GM13976 (cell line): Measurements from ENCODE around the gene NDUFB8.

Experiments
- DNase-seq: peaks from one replicate; pipeline ENCODE4 v3.0.0; 2012; ENCODE audit warnings: low spot score
- in situ Hi-C: fragments of 300-500 bp; cut with MboI; formaldehyde crosslinking; loops from one replicate; pipeline ENCODE4 v1.12.0; 2022; ENCODE audit warnings: low sequenced_read_pairs, mixed read lengths, inconsistent platforms; ENCODE audit not compliant: unreplicated experiment
- TF ChIP-seq, protein P1 (sequence below): IDR thresholded peaks from 2 replicates; pipeline ENCODE4 v1.5.1; 2012; ENCODE audit warnings: borderline replicate concordance, mild to moderate bottlenecking; ENCODE audit not compliant: insufficient read depth; ENCODE audit errors: extremely low read depth, missing control alignments, control extremely low read depth

Gene NDUFB8

DNA sequence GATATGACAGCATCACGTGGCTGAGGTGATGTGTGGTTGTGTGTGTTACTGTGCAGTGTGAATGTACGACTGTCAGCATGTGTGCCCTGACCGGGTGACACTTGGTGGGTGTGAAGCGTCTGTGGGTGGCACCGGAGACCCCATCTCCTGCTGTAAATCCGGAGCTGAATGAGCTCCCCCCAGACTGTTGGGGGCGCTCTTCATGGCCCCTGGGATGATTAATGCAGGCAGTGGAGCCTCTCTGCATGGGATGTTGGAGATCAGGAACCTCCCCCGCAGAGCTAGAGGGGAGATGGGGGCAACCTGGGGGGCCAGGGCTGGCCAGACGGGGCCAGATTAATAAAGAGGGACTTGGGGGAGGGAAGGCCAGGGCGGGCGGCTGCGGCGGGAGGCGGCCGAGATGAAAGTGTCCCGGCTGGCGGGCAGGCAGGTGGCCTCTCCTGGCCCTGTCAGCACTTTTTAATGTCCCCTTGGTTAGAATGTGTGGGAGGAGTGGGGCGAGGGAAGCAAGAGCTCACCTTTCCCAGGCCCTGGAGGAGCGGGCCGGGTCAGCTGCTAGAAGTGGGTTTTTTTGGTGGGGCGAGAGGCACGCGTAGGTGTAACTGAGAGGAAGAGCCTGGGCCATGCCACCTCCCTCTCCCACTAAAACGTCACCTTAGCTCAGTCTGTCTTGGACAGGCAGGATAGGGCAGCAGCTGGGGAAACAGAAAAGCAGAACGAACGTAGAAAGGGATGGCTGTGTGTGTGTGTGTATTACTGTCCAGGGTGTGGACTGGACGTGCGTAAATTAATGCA lies 40.2 kb upstream of the NDUFB8 start:
- TF ChIP-seq, protein P1, sequence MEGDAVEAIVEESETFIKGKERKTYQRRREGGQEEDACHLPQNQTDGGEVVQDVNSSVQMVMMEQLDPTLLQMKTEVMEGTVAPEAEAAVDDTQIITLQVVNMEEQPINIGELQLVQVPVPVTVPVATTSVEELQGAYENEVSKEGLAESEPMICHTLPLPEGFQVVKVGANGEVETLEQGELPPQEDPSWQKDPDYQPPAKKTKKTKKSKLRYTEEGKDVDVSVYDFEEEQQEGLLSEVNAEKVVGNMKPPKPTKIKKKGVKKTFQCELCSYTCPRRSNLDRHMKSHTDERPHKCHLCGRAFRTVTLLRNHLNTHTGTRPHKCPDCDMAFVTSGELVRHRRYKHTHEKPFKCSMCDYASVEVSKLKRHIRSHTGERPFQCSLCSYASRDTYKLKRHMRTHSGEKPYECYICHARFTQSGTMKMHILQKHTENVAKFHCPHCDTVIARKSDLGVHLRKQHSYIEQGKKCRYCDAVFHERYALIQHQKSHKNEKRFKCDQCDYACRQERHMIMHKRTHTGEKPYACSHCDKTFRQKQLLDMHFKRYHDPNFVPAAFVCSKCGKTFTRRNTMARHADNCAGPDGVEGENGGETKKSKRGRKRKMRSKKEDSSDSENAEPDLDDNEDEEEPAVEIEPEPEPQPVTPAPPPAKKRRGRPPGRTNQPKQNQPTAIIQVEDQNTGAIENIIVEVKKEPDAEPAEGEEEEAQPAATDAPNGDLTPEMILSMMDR = peak; percentile 21
- in situ Hi-C loops = loop anchor here (25.0 kb wide), 1 partner anchor 167 kb away; the partner anchor contains the start of gene PAX2
- no peak for DNase-seq

DNA sequence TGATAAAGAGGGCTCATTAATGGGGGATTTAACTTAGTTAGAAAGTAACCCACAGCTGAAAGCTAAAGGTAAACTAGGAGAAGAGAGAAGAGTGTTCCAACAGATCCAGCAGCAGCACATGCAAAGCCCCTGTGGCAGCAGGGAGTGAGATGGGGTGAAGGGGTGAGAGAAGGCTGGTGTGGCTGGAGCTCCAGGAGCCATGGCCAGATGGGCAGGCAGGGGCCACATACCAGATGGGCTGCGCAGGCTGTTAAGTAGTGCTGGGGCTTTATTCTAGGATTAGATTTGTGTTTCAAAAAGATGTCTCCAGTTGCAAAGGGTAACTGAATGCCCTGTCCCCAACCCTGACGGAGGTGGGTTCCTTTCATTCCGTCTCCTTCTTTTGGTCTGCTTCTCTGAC lies 39.2 kb upstream of the NDUFB8 start:
- in situ Hi-C loops = loop anchor here (25.0 kb wide), 1 partner anchor 168 kb away; the partner anchor contains the start of gene PAX2
- TF ChIP-seq, protein P1 = no peak

DNA sequence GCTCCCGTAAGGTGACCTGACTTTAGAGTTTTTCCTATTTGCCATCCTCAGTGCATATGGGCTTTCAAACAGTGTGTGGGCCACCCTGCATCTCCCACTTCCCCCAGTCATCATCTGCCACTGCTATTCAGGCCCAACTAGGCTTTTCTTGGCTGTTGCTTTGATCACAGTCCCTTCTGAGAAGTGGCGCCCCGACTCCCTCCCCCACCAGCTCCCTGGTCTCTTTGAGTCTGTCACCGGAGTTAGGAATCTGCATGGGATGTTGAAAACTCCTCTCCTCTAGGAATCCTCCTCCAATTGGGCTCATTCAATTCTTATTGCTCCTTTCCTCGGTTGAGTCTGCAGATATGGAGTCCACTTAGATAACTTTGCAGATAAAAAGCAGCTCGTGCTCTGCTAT lies 38.2 kb upstream of the NDUFB8 start:
- TF ChIP-seq, protein P1 = no peak
- DNase-seq = no peak
- in situ Hi-C loops = loop anchor here (25.0 kb wide), 1 partner anchor 169 kb away; the partner anchor contains the start of gene PAX2

More for the DNA sequence above, 39.2 kb upstream of the NDUFB8 start:
- DNase-seq = no peak

DNA sequence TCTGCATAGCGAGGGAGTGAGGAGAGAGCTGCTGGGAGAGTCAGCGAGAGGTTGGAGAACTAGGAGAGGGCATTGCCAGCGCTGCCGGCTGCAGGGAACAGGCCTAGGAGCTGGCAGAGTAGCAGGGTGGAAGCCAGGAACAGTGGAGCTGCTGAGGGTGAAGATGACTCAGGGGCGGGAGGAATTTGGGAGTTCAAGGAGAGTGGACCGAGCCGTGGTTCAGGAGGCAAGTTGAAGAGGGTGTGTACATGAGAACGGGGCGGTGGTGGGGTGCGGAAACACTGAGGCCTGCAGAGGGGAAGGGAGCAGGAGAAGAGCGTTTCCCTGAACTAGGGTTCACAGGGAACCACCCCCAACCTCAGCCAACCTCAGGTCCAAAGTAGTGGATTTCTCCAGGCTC lies 37.6 kb upstream of the NDUFB8 start:
- no peak for DNase-seq
- in situ Hi-C loops = loop anchor here (25.0 kb wide), 1 partner anchor 170 kb away; the partner anchor contains the start of gene PAX2
- TF ChIP-seq, protein P1 = no peak

DNA sequence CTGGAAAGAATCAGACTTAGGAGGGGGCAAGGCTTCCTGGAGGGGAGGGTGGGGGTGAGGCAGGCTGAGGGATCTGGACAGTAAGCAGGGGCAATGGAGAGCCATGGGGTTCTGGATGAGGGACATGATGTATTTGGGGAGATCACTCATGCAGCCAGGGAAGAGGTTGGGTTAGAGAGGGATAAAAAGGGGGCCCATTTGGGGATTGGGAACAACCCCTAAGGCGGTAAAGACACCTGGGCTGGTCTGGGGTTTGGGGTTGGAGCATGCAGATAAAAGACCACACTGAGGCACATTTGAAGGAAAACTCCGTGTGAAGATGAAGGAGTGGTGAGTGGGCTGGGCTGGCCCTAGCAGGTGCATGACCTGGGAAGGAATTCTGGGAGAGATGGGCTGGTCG lies 36.9 kb upstream of the NDUFB8 start:
- TF ChIP-seq, protein P1 = no peak
- in situ Hi-C loops = loop anchor here (25.0 kb wide), 1 partner anchor 171 kb away; the partner anchor contains the start of gene PAX2
- no peak for DNase-seq

DNA sequence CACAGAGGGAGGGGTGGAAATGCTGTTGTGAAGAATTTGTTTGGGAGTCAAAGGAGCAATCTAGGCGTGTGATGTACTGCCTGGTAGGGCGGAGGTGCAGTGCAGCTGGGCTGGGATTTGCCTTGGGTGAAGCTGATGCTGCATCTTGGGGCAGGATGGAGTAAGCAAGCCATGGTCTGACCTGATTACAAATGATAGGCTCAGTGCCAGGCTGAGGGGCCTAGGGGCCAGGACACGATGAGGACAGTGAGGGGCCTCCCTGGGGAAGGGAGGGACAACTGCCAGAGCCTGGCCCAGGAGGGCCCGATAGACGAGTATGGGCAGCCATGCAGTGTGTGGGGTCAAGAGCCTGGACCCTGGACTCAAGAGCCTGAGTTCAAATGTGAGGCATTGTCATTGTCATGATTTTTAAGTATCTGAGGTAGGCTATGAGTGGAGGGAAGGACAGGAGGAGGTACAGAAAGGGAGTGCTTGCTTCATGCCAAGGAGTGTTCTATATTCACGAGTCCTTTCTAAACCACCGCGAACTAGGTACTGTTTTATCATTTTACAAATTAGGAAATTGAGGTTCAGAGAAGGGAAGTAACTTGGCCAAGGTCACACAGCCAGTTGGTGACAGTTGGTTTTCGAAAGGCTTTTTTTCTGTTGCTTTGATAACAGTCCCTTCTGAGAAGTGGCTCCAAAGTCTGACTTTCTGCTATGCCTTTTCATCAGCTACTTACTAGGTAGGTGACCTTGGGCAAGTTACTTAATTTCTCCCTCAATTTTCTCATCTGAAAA lies 35.7 kb upstream of the NDUFB8 start:
- DNase-seq = no peak
- TF ChIP-seq, protein P1 = no peak
- in situ Hi-C loops = loop anchor here (25.0 kb wide), 1 partner anchor 172 kb away; the partner anchor contains the start of gene PAX2
